H1 (cell line): ENCODE measurements around the gene TCEAL4. TPM values are rescaled to one million over a fixed set of nuclear protein-coding genes. Genes with fewer than 3 reads are reported as not detected.

Source experiments
- CTCF ChIA-PET: fragments of 300-600 bp; sonication (Branson Sonifier 250); formaldehyde crosslinking; loops from one replicate; lab custom pipeline; 2021; ENCODE audit not compliant: partially characterized antibody; lab: Charles Lee
- POLR2A ChIA-PET: fragments of 300-600 bp; sonication (Branson Sonifier 250); formaldehyde crosslinking; loops from one replicate; lab custom pipeline; 2021; ENCODE audit warnings: inconsistent platforms; ENCODE audit not compliant: partially characterized antibody; lab: Charles Lee
- DNase-seq, 2 experiments: peaks; one replicate each; pipeline versions ENCODE4 v3.0.0 to v3.0.0-alpha.2; 2010 to 2022; ENCODE audit warnings: low spot score in 2 of 2, low read depth in 1 of 2, mixed read lengths in 1 of 2
- FAIRE-seq: peaks from 2 replicates; lab custom pipeline; 2011; peaks lifted over from hg19 to GRCh38; lab: Jason Lieb, UNC
- H2AFZ ChIP-seq: 2 replicates; pipeline ENCODE4 v1.8.1; 2012; ENCODE audit warnings: low read length, inconsistent platforms
- H2AK5ac ChIP-seq: 2 replicates; pipeline ENCODE4 v1.6.1; 2013; ENCODE audit warnings: low read depth, low read length
- H2BK120ac ChIP-seq: replicated peaks from 2 replicates; pipeline ENCODE3; 2013; ENCODE audit warnings: low read depth, low read length, inconsistent platforms
- H2BK12ac ChIP-seq: 2 replicates; pipeline ENCODE4 v1.6.1; 2013; ENCODE audit warnings: low read depth, low read length
- H2BK15ac ChIP-seq: 2 replicates; pipeline ENCODE4 v1.6.1; 2013; ENCODE audit warnings: low read length
- H2BK20ac ChIP-seq: 2 replicates; pipeline ENCODE4 v1.6.1; 2013; ENCODE audit warnings: low read length
- H2BK5ac ChIP-seq: 2 replicates; pipeline ENCODE4 v1.6.1; 2013; ENCODE audit warnings: low read depth, low read length
- H3K14ac ChIP-seq: 2 replicates; pipeline ENCODE4 v1.6.1; 2013; ENCODE audit warnings: inconsistent platforms; ENCODE audit not compliant: insufficient read length
- H3K18ac ChIP-seq: 2 replicates; pipeline ENCODE4 v1.6.1; 2013; ENCODE audit warnings: low read length; ENCODE audit errors: extremely low read depth
- H3K23ac ChIP-seq: 2 replicates; pipeline ENCODE4 v1.6.1; 2013; ENCODE audit warnings: inconsistent platforms; ENCODE audit not compliant: insufficient read length
- H3K23me2 ChIP-seq: 2 replicates; pipeline ENCODE4 v1.6.1; 2013; ENCODE audit warnings: low read depth, low read length
- H3K27ac ChIP-seq: 2 replicates; pipeline ENCODE4 v1.6.1; 2011; ENCODE audit warnings: low read depth, low read length, inconsistent platforms
- H3K27me3 ChIP-seq, 4 experiments: replicated peaks in 1 of 4; 1 replicate in 1 of 4; 2 replicates in 3 of 4; pipeline versions ENCODE4 v1.6.1 to v1.8.1; 2011 to 2013; ENCODE audit warnings: low read length in 3 of 4, mild to moderate bottlenecking in 3 of 4, inconsistent platforms in 2 of 4, mixed read lengths in 2 of 4, moderate library complexity in 1 of 4; ENCODE audit not compliant: control insufficient read depth in 3 of 4, insufficient read depth in 3 of 4; ENCODE audit errors: extremely low read depth in 1 of 4
- H3K36me3 ChIP-seq, 4 experiments: 2 replicates each; pipeline versions ENCODE4 v1.6.1 to v1.8.1; 2011 to 2013; ENCODE audit warnings: mild to moderate bottlenecking in 4 of 4, low read length in 3 of 4, moderate library complexity in 2 of 4, control low read depth in 1 of 4, inconsistent platforms in 1 of 4; ENCODE audit not compliant: insufficient read depth in 4 of 4, control insufficient read depth in 2 of 4
- H3K4ac ChIP-seq: replicated peaks from 2 replicates; pipeline ENCODE3; 2013; ENCODE audit warnings: low read length, low read depth, mixed read lengths, inconsistent platforms; ENCODE audit not compliant: insufficient read length
- H3K4me1 ChIP-seq, 4 experiments: replicated peaks in 1 of 4; 1 replicate in 1 of 4; 2 replicates in 3 of 4; pipeline versions ENCODE4 v1.6.1 to v1.8.1; 2011 to 2013; ENCODE audit warnings: low read length in 3 of 4, inconsistent platforms in 2 of 4, mixed read lengths in 1 of 4; ENCODE audit not compliant: insufficient read depth in 4 of 4, control insufficient read depth in 3 of 4
- H3K4me2 ChIP-seq, 2 experiments: 2 replicates each; pipeline versions ENCODE4 v1.6.1 to v1.8.1; 2011 to 2013; ENCODE audit warnings: low read depth in 2 of 2, low read length in 2 of 2, control low read depth in 1 of 2, inconsistent platforms in 1 of 2, mild to moderate bottlenecking in 1 of 2; ENCODE audit not compliant: insufficient read depth in 1 of 2
- H3K4me3 ChIP-seq, 4 experiments: fragments of 200-600, 300-600 bp in 1 of 4; sonication (generic), shearing (Covaris generic), sonication (Bioruptor Twin) in 1 of 4; 2 replicates each; pipeline versions ENCODE4 v1.5.1 to v1.8.1; 2011 to 2016; ENCODE audit warnings: low read length in 4 of 4, low read depth in 3 of 4, control low read depth in 2 of 4, inconsistent platforms in 2 of 4, mild to moderate bottlenecking in 2 of 4, mixed read lengths in 1 of 4, moderate library complexity in 1 of 4; ENCODE audit not compliant: insufficient read depth in 2 of 4; ENCODE audit errors: extremely low read depth in 1 of 4
- H3K56ac ChIP-seq: replicated peaks from 2 replicates; pipeline ENCODE3; 2013; ENCODE audit warnings: low read depth, mild to moderate bottlenecking, mixed read lengths, low read length, inconsistent platforms; ENCODE audit not compliant: insufficient read length
- H3K79me1 ChIP-seq: 2 replicates; pipeline ENCODE4 v1.6.1; 2013; ENCODE audit warnings: low read depth, low read length, control low read depth
- H3K79me2 ChIP-seq, 2 experiments: 2 replicates each; pipeline versions ENCODE4 v1.6.1 to v1.8.1; 2012 to 2013; ENCODE audit warnings: low read length in 2 of 2, mild to moderate bottlenecking in 2 of 2, inconsistent platforms in 1 of 2; ENCODE audit not compliant: insufficient read depth in 2 of 2, control insufficient read depth in 1 of 2
- H3K9ac ChIP-seq, 4 experiments: replicated peaks in 1 of 4; 1 replicate in 1 of 4; 2 replicates in 3 of 4; pipeline versions ENCODE4 v1.6.1 to v1.8.1; 2011 to 2013; ENCODE audit warnings: low read depth in 3 of 4, low read length in 3 of 4, control low read depth in 2 of 4, mild to moderate bottlenecking in 2 of 4, moderate library complexity in 2 of 4, inconsistent platforms in 1 of 4; ENCODE audit errors: extremely low read depth in 1 of 4
- H3K9me3 ChIP-seq, 2 experiments: 2 replicates each; pipeline versions ENCODE4 v1.6.1 to v1.8.1; 2012 to 2013; ENCODE audit warnings: mild to moderate bottlenecking in 2 of 2, moderate library complexity in 2 of 2, control low read depth in 1 of 2, inconsistent platforms in 1 of 2, low read depth in 1 of 2, low read length in 1 of 2, mixed read lengths in 1 of 2; ENCODE audit not compliant: insufficient read depth in 2 of 2
- H4K20me1 ChIP-seq, 2 experiments: replicated peaks in 1 of 2; 2 replicates each; pipeline versions ENCODE3 to v1.8.1; 2011 to 2013; ENCODE audit warnings: inconsistent platforms in 2 of 2, low read length in 2 of 2, mild to moderate bottlenecking in 1 of 2; ENCODE audit not compliant: insufficient read depth in 2 of 2, control insufficient read depth in 1 of 2
- H4K5ac ChIP-seq: 2 replicates; pipeline ENCODE4 v1.6.1; 2013; ENCODE audit warnings: low read length, low read depth, mixed read lengths, inconsistent platforms; ENCODE audit not compliant: insufficient read length
- H4K8ac ChIP-seq: 2 replicates; pipeline ENCODE4 v1.8.0; 2013; ENCODE audit warnings: mild to moderate bottlenecking, moderate library complexity, low read length, inconsistent platforms; ENCODE audit not compliant: insufficient read depth; ENCODE audit errors: extremely low read depth
- H4K91ac ChIP-seq: replicated peaks from 2 replicates; pipeline ENCODE3; 2013; ENCODE audit warnings: low read length, mixed read lengths, inconsistent platforms; ENCODE audit not compliant: insufficient read length
- BACH1 ChIP-seq: IDR thresholded peaks from 2 replicates; pipeline ENCODE4 v1.6.1; 2012; ENCODE audit warnings: low read length, improper control_type of control experiment
- BCL11A ChIP-seq, 2 experiments: IDR thresholded peaks; one replicate each; pipeline ENCODE4 v1.6.1; 2011; ENCODE audit warnings: low read depth in 2 of 2, low read length in 2 of 2, mild to moderate bottlenecking in 2 of 2
- CBX5 ChIP-seq: fragments of 300-800, 300-1000 bp; sonication (generic); IDR thresholded peaks from 2 replicates; pipeline ENCODE4 v1.7.1; 2016; ENCODE audit warnings: antibody characterized with exemption, low read length, low read depth
- FOSL1 ChIP-seq: IDR thresholded peaks from 2 replicates; pipeline ENCODE4 v1.6.1; 2011; ENCODE audit warnings: mild to moderate bottlenecking, low read depth, low read length, moderate library complexity; ENCODE audit not compliant: insufficient read depth
- GABPA ChIP-seq: IDR thresholded peaks from 2 replicates; pipeline ENCODE4 v1.6.1; 2011; ENCODE audit warnings: mild to moderate bottlenecking, low read length, moderate library complexity, borderline replicate concordance; ENCODE audit not compliant: insufficient read depth
- NANOG ChIP-seq: IDR thresholded peaks from 2 replicates; pipeline ENCODE4 v1.6.1; 2011; ENCODE audit warnings: low read length, low read depth, mild to moderate bottlenecking, inconsistent platforms; ENCODE audit not compliant: insufficient read depth, poor library complexity, severe bottlenecking
- NRF1 ChIP-seq: IDR thresholded peaks from 2 replicates; pipeline ENCODE4 v1.6.1; 2011; ENCODE audit warnings: mild to moderate bottlenecking, low read depth, low read length, improper control_type of control experiment
- POU5F1 ChIP-seq: IDR thresholded peaks from 2 replicates; pipeline ENCODE4 v1.6.1; 2011; ENCODE audit warnings: low read depth, mild to moderate bottlenecking, low read length, moderate library complexity
- RAD21 ChIP-seq, 2 experiments: IDR thresholded peaks in 1 of 2; conservative IDR thresholded peaks in 1 of 2; 2 replicates each; pipeline ENCODE4 v1.6.1; 2011; ENCODE audit warnings: low read depth in 2 of 2, low read length in 2 of 2, improper control_type of control experiment in 1 of 2, inconsistent platforms in 1 of 2, mild to moderate bottlenecking in 1 of 2, moderate library complexity in 1 of 2
- RFX5 ChIP-seq: IDR thresholded peaks from 2 replicates; pipeline ENCODE4 v1.6.1; 2011; ENCODE audit warnings: low read depth, low read length, improper control_type of control experiment, borderline replicate concordance
- SIN3A ChIP-seq, 2 experiments: IDR thresholded peaks in 1 of 2; conservative IDR thresholded peaks in 1 of 2; 2 replicates each; pipeline ENCODE4 v1.6.1; 2011 to 2012; ENCODE audit warnings: low read length in 2 of 2, improper control_type of control experiment in 1 of 2, low read depth in 1 of 2, mild to moderate bottlenecking in 1 of 2
- SP2 ChIP-seq: IDR thresholded peaks from 2 replicates; pipeline ENCODE4 v1.6.1; 2012; ENCODE audit warnings: mild to moderate bottlenecking, low read length, inconsistent platforms
- SRF ChIP-seq: IDR thresholded peaks from 2 replicates; pipeline ENCODE4 v1.6.1; 2011; ENCODE audit warnings: mild to moderate bottlenecking, low read depth, low read length, moderate library complexity
- WGBS, 2 experiments: shearing (Covaris generic) in 1 of 2; methylation state at CpG; one replicate each; pipeline versions ENCODE4 v1.1.6 to v1.1.7; 2013 to 2015; ENCODE audit warnings: low lambda C conversion rate in 2 of 2, mixed read lengths in 2 of 2, inconsistent platforms in 1 of 2, low coverage in 1 of 2, missing lambda C conversion rate in 1 of 2; ENCODE audit not compliant: insufficient replicate concordance in 2 of 2, insufficient coverage in 1 of 2, insufficient read length in 1 of 2; ENCODE audit errors: extremely low coverage in 1 of 2, missing lambda C conversion rate in 1 of 2; 5-methylcytosine and 5-hydroxymethylcytosine counted together
- polyA plus RNA-seq, 7 experiments: library from polyadenylated mRNA; depleted of rRNA in 3 of 7; stranded (reverse) in 5 of 7; unstranded in 2 of 7; fragments of >200 nt in 5 of 7; fragments of 200-250 nt in 2 of 7; gene quantifications; 1 replicate in 5 of 7; 2 replicates in 1 of 7; 4 replicates in 1 of 7; pipeline versions ENCODE4 v1.2.1 to v1.2.3, GENCODE V29; 2011 to 2013; ENCODE audit warnings: missing spikeins in 2 of 7, mixed read lengths in 2 of 7
- total RNA-seq: library from RNA; stranded (reverse); fragmentation: NEBNext Ultra II Directional; extraction: Animal tissue kit (Norgen Biotek cat#: 25700); gene quantifications from 2 replicates; pipeline ENCODE4 v1.2.1, GENCODE V29; 2021
- TF ChIP-seq, protein P1 (sequence below): IDR thresholded peaks from 2 replicates; pipeline ENCODE4 v1.6.1; 2012; ENCODE audit warnings: inconsistent platforms

Gene TCEAL4
- total and polyA plus RNA-seq, 2 of the 8 experiments (the other 6 are each of a cell fraction or from before 2014, with no cell fraction given): 10.1 to 53.0 TPM

- no peak overlapping the region for H2BK15ac ChIP-seq
- H3K9ac ChIP-seq: no peak overlapping the region
- no peaks in the 10 kb centered on the region for H3K27me3 ChIP-seq
- no peaks in the 10 kb centered on the region for H4K20me1 ChIP-seq
- ChIA-PET CTCF (no interaction called here), POLR2A (interaction anchor here (1.6 kb wide), 1 partner anchor 26 kb away, joined by 3 read pairs; no protein-coding TSS in a partner anchor)
- no peak overlapping the region for H3K4me3 ChIP-seq
- WGBS, 2 experiments: 38% methylated on average over 1 of the region's 1 CpG; no CpG with 5 or more reads in 1 of the 2 experiments
- H3K4ac ChIP-seq: no peak overlapping the region
- no peaks in the 10 kb centered on the region for H3K4me1 ChIP-seq
- no peaks in the 10 kb centered on the region for H3K23me2 ChIP-seq
- no peak overlapping the region for H4K91ac ChIP-seq
- no peaks in the 10 kb centered on the region for H3K79me1 ChIP-seq
- no peak for FAIRE-seq
- H3K18ac ChIP-seq: no peak overlapping the region
- no peak overlapping the region for H2AFZ ChIP-seq
- no peak overlapping the region for H3K56ac ChIP-seq
- H3K36me3 ChIP-seq: no peaks in the 10 kb centered on the region
- H3K9me3 ChIP-seq: no peaks in the 10 kb centered on the region
- H3K14ac ChIP-seq: no peak overlapping the region
- H3K4me2 ChIP-seq: no peak overlapping the region
- no peak for DNase-seq
- no peak overlapping the region for H4K8ac ChIP-seq
- no peak overlapping the region for H2BK5ac ChIP-seq
- no peak overlapping the region for H3K23ac ChIP-seq
- H2AK5ac ChIP-seq: no peak overlapping the region
- no peak overlapping the region for H2BK12ac ChIP-seq
- no peaks in the 10 kb centered on the region for H3K79me2 ChIP-seq
- H3K27ac ChIP-seq: no peak overlapping the region
- H2BK120ac ChIP-seq: no peak overlapping the region
- no peak overlapping the region for H4K5ac ChIP-seq
- H2BK20ac ChIP-seq: no peak overlapping the region
- no peak for TF ChIP-seq SIN3A (conservative IDR thresholded peaks at IDR 0.05 in 1 of 2, IDR thresholded peaks at IDR 0.05 in 1 of 2; ENCODE audit: low read depth in 1 of 2, low read length in 2 of 2)
- no peak for TF ChIP-seq NRF1
- TF ChIP-seq NANOG: no peak
- TF ChIP-seq SRF: no peak
- TF ChIP-seq RAD21 (IDR thresholded peaks at IDR 0.05 in 1 of 2, conservative IDR thresholded peaks at IDR 0.05 in 1 of 2; ENCODE audit: low read depth in 2 of 2, low read length in 2 of 2): no peak
- TF ChIP-seq BACH1: no peak
- no peak for TF ChIP-seq POU5F1
- TF ChIP-seq RFX5: no peak
- no peak for TF ChIP-seq GABPA
- no peak for TF ChIP-seq CBX5
- no peak for TF ChIP-seq FOSL1
- TF ChIP-seq, protein P1, sequence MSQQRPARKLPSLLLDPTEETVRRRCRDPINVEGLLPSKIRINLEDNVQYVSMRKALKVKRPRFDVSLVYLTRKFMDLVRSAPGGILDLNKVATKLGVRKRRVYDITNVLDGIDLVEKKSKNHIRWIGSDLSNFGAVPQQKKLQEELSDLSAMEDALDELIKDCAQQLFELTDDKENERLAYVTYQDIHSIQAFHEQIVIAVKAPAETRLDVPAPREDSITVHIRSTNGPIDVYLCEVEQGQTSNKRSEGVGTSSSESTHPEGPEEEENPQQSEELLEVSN: no peak
- no peak for TF ChIP-seq BCL11A (IDR thresholded peaks at IDR 0.05; ENCODE audit: low read depth in 2 of 2, low read length in 2 of 2)
- no peak for TF ChIP-seq SP2
Measured at GRCh38 chrX:103560256-103560655, 25.1 kb upstream of the TCEAL4 start.
